Breast epithelium (tissue), 4 donors: ENCODE data around the gene MAP3K14. TPM values are rescaled to one million over a fixed set of nuclear protein-coding genes. Genes with fewer than 3 reads are reported as not detected.

Source experiments
- DNase-seq, 2 donors: peaks; one replicate each; pipeline ENCODE4 v3.0.0-alpha.2; 2019; ENCODE audit warnings: low spot score in 2 of 2
- H3K27ac ChIP-seq, 2 donors: fragments of 200-600 bp; sonication (generic) in 1 of 2; one replicate each; pipeline ENCODE4 v1.5.1; 2016 to 2019; ENCODE audit warnings: mild to moderate bottlenecking in 1 of 2
- H3K27me3 ChIP-seq, 2 donors: fragments of 200-600 bp; sonication (generic) in 1 of 2; one replicate each; pipeline versions ENCODE4 v1.5.1 to v1.6.0; 2017 to 2019; ENCODE audit warnings: control low read depth in 1 of 2, mild to moderate bottlenecking in 1 of 2
- H3K36me3 ChIP-seq: fragments of 200-600 bp; one replicate; pipeline ENCODE4 v1.5.1; 2019
- H3K4me1 ChIP-seq, 2 donors: fragments of 200-600 bp; sonication (generic); one replicate each; pipeline ENCODE4 v1.5.1; 2016 to 2019; ENCODE audit warnings: control low read depth in 1 of 2
- H3K4me3 ChIP-seq, 3 donors: fragments of 200-600 bp; sonication (generic); 1 replicate in 2 of 3; 2 replicates in 1 of 3; pipeline ENCODE4 v1.5.1; 2016 to 2019; ENCODE audit warnings: mild to moderate bottlenecking in 3 of 3, moderate library complexity in 2 of 3
- H3K9me3 ChIP-seq, 2 donors: fragments of 200-600 bp; sonication (generic) in 1 of 2; one replicate each; pipeline ENCODE4 v1.5.1; 2016 to 2019; ENCODE audit warnings: control low read depth in 1 of 2
- CTCF ChIP-seq, 3 donors: fragments of 450-650 bp; IDR thresholded peaks; one replicate each; pipeline ENCODE4 v1.5.1; 2016 to 2017; ENCODE audit warnings: antibody characterized with exemption in 3 of 3, mild to moderate bottlenecking in 3 of 3, moderate library complexity in 3 of 3
- POLR2A ChIP-seq: fragments of 450-650 bp; IDR thresholded peaks from one replicate; pipeline ENCODE4 v1.6.1; 2016; ENCODE audit warnings: antibody characterized with exemption, mild to moderate bottlenecking, moderate library complexity
- POLR2AphosphoS5 ChIP-seq, 3 donors: sonication (generic); formaldehyde crosslinking; IDR thresholded peaks; one replicate each; pipeline ENCODE4 v1.6.1; 2017; ENCODE audit warnings: antibody characterized with exemption in 3 of 3
- intact Hi-C: fragments of 100-400 bp; cut with DNase I; formaldehyde crosslinking; loops from one replicate; pipeline ENCODE4 v1.15.1; 2023; ENCODE audit warnings: low total_unique reads
- total RNA-seq, 3 donors: library from RNA; depleted of rRNA; stranded (reverse); fragments of >200 nt; gene quantifications; one replicate each; pipeline ENCODE4 v1.1.0, GENCODE V29; 2016

Gene MAP3K14
- total RNA-seq, 3 donors from 2014 or later: 4.3 to 12.3 (median 6.9) TPM

DNA sequence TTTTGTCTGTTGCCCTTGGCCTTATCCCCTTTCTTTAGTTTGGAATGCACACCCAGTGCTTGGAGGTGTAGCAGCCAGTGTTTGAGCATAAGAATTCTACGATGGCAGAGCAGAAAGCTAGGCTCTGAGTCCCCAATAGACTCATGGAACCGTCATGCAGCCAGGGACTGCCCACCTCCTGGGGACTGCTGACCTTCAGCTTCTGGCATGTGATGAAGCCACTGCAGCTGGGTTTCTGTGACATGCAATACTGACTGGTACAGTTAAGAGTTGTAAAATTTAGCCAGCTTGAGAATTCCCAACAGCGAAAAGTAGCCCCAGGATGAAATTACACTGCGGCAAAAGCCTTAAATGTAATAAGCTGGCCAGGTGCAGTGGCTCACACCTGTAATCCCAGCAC, 9.0 kb upstream of the MAP3K14 start:
- intact Hi-C loops: no loop called here
- peaks cover 0 to 5% of the 10 kb centered on the region in 2 donors for H3K4me1 ChIP-seq
- no peak overlapping the region for H3K27ac ChIP-seq
- H3K9me3 ChIP-seq: no peaks in the 10 kb centered on the region
- DNase-seq: no peak
- no peaks in the 10 kb centered on the region for H3K36me3 ChIP-seq
- TF ChIP-seq POLR2A: no peak
- no peak overlapping the region for H3K4me3 ChIP-seq
- H3K27me3 ChIP-seq: no peaks in the 10 kb centered on the region

DNA sequence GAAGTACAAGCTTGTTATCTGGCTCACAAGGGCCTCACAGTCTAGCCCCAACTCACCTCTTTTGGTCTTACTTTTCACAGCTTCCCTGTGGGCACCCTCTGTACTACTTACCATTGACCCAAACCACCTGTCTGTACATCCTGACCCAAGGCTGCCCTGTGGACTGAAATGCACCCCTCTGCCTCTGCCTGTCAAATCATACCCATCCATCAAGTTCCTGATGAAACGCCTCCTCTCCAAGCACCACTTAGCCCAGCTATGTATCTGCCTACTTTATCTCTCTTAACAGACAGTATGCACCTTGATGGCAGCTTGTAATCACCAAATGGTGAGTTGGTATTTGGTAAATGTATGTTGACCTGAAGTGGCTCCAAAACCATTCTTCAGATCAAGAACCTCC, 7.5 kb upstream of the MAP3K14 start:
- TF ChIP-seq POLR2AphosphoS5 (IDR thresholded peaks at IDR 0.05) (no peak), CTCF (IDR thresholded peaks at IDR 0.05) (no peak), POLR2A (no peak)
- DNase-seq: no peak
- Histone ChIP-seq H3K9me3 (no peaks in the 10 kb centered on the region), H3K4me1 (peaks cover 0 to 14% of the 10 kb centered on the region in 2 donors), H3K27me3 (no peaks in the 10 kb centered on the region), H3K36me3 (no peaks in the 10 kb centered on the region), H3K4me3 (no peak overlapping the region), H3K27ac (no peak overlapping the region)
- intact Hi-C loops: no loop called here

DNA sequence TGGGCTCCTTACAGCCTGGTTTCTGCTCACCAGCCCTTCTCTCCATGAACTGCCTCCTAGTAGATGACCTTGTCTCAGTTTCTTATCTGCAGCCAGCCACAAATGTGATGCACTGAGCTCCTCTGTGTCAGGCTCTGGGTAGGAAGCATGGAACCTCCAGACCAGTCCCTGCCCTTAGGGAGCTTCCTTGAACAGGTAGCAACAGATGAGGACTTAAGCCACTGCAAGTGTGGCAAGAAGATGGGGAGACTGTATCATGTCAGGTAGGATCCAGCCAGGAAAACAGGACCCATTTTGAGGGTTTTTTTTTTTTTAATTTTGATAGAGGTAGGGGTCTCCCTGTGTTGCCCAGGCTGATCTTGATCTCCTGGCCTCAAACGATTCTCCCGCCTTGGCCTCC, 5.3 kb upstream of the MAP3K14 start:
- intact Hi-C loops: no loop called here
- peaks cover 5 to 30% of the 10 kb centered on the region in 2 donors for H3K4me1 ChIP-seq
- no peak overlapping the region for H3K27ac ChIP-seq

GRCh38 chr17:45320931-45321461, 4.2 kb upstream of the MAP3K14 start:
- no peak for DNase-seq
- peaks cover 5 to 30% of the 10 kb centered on the region in 2 donors for H3K4me1 ChIP-seq
- intact Hi-C loops: no loop called here
- H3K9me3 ChIP-seq: no peaks in the 10 kb centered on the region
- peak overlapping the region; percentile 44 to 97 for H3K27ac ChIP-seq
- H3K36me3 ChIP-seq: no peaks in the 10 kb centered on the region
- TF ChIP-seq POLR2AphosphoS5 (IDR thresholded peaks at IDR 0.05) (no peak), POLR2A (no peak), CTCF (IDR thresholded peaks at IDR 0.05) (no peak)
- no peaks in the 10 kb centered on the region for H3K27me3 ChIP-seq
- H3K4me3 ChIP-seq: no peak overlapping the region

More for the DNA sequence above, 5.3 kb upstream of the MAP3K14 start:
- TF ChIP-seq POLR2AphosphoS5 (IDR thresholded peaks at IDR 0.05) (no peak), CTCF (IDR thresholded peaks at IDR 0.05) (no peak), POLR2A (no peak)
- Histone ChIP-seq H3K9me3 (no peaks in the 10 kb centered on the region), H3K4me3 (no peak overlapping the region), H3K36me3 (no peaks in the 10 kb centered on the region), H3K27me3 (no peaks in the 10 kb centered on the region)
- DNase-seq: no peak

- intact Hi-C loops: no loop called here
- no peak overlapping the region for H3K4me3 ChIP-seq
- no peaks in the 10 kb centered on the region for H3K9me3 ChIP-seq
- peaks cover 5 to 33% of the 10 kb centered on the region in 2 donors for H3K4me1 ChIP-seq
- H3K36me3 ChIP-seq: no peaks in the 10 kb centered on the region
- peak overlapping the region; percentile 17 to 97 for H3K27ac ChIP-seq
- no peak for DNase-seq
- H3K27me3 ChIP-seq: no peaks in the 10 kb centered on the region
- no peak for TF ChIP-seq CTCF (IDR thresholded peaks at IDR 0.05)
- TF ChIP-seq POLR2AphosphoS5 (IDR thresholded peaks at IDR 0.05): no peak
Measured at GRCh38 chr17:45320349-45320930, 3.6 kb upstream of the MAP3K14 start.
